ENCODE measurements around the gene BRD7. TPM values are rescaled to one million over a fixed set of nuclear protein-coding genes. Genes with fewer than 3 reads are reported as not detected.

BRD7 gene
- total RNA-seq, 1 experiment from 2014 or later: 76.6 TPM

DNA sequence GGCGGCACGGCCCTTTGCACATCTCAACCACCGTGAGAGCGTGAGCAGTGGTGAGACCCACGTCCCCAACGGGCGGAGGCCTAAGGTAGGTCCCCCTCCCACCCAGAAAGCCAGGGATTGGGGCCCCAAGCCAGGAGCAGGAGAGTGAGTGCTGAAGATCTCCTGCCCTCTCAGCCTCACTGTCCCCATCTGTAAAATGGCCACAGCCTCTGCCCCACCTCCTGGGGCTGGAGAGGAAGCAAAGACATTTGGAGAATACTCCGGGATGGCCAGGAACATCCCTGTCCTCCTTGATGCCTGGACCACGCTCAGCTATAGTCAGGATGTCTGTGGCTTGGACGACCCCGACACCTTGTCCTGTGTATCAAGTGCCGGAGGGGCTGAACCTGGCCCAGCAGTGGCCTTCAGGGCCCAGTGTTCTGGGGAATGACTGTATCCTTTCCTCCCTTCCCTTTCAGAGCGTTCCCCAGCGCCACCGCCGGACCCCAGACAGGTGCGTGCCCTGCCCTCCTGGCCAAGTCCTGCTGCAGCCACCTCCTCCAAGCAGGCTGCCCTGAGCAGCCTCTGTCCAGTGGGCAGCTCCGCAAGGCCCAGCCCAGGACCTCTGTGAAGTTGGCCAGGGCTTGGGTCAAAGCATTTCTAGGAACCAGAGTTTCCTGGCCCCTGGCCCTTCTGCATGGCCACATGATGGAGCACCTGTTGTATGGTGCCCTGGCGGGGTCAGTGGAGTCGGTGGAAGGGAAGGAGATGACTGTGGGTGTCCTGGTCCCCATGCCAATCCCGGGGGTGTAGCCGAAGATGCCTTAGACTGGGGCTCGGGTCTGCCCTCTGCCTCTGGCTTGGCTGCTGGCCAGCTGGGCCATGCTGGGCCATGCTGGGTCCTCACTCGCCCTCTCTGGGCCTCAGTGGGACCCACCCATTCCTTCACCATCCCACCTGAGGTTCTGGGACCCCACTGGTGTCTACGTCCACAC lies 64.0 kb downstream of the BRD7 start:
- no peaks in the 10 kb centered on the region for H3K36me3 ChIP-seq (ENCODE audit: low read depth)
- intact Hi-C loops (cut with micrococcal nuclease; ENCODE audit: unreplicated experiment): no loop called here
- DNase-seq: no peak
- H4K20me1 ChIP-seq (ENCODE audit: insufficient read depth): no peaks in the 10 kb centered on the region
- H3K9me2 ChIP-seq (ENCODE audit: insufficient read depth): no peaks in the 10 kb centered on the region
- ChIA-PET POLR2A (ENCODE audit: unreplicated experiment) (no interaction called here), CTCF (no interaction called here)
- no peaks in the 10 kb centered on the region for H3K79me2 ChIP-seq (ENCODE audit: low read depth)
- TF ChIP-seq EZH2 (IDR thresholded peaks at IDR 0.05; ENCODE audit: low read depth): no peak
- TF ChIP-seq, protein P1, sequence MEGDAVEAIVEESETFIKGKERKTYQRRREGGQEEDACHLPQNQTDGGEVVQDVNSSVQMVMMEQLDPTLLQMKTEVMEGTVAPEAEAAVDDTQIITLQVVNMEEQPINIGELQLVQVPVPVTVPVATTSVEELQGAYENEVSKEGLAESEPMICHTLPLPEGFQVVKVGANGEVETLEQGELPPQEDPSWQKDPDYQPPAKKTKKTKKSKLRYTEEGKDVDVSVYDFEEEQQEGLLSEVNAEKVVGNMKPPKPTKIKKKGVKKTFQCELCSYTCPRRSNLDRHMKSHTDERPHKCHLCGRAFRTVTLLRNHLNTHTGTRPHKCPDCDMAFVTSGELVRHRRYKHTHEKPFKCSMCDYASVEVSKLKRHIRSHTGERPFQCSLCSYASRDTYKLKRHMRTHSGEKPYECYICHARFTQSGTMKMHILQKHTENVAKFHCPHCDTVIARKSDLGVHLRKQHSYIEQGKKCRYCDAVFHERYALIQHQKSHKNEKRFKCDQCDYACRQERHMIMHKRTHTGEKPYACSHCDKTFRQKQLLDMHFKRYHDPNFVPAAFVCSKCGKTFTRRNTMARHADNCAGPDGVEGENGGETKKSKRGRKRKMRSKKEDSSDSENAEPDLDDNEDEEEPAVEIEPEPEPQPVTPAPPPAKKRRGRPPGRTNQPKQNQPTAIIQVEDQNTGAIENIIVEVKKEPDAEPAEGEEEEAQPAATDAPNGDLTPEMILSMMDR (conservative IDR thresholded peaks at IDR 0.05): no peak
- no peaks in the 10 kb centered on the region for H3F3A ChIP-seq (ENCODE audit: insufficient read depth, low read depth)
- BruUV-seq (replicated peaks): no TSS peak
- no peaks in the 10 kb centered on the region for H3K27me3 ChIP-seq (ENCODE audit: insufficient read depth, low read depth)
- H3K4me1 ChIP-seq (replicated peaks; ENCODE audit: insufficient read depth): no peaks in the 10 kb centered on the region
- H3K4me3 ChIP-seq: no peak overlapping the region
- H3K27ac ChIP-seq: no peak overlapping the region
- H2AFZ ChIP-seq: no peak overlapping the region
- H3K4me2 ChIP-seq: no peak overlapping the region
- H3K9me3 ChIP-seq (ENCODE audit: insufficient read depth, low read depth): no peaks in the 10 kb centered on the region

GRCh38 chr16:50303605-50304466 lies 65.0 kb downstream of the BRD7 start:
- Histone ChIP-seq H3K79me2 (ENCODE audit: low read depth) (no peaks in the 10 kb centered on the region), H3K27ac (no peak overlapping the region), H3K4me1 (replicated peaks; ENCODE audit: insufficient read depth) (no peaks in the 10 kb centered on the region), H4K20me1 (ENCODE audit: insufficient read depth) (no peaks in the 10 kb centered on the region), H3K4me3 (no peak overlapping the region), H3K36me3 (ENCODE audit: low read depth) (no peaks in the 10 kb centered on the region), H3K27me3 (ENCODE audit: insufficient read depth, low read depth) (no peaks in the 10 kb centered on the region), H2AFZ (no peak overlapping the region), H3F3A (ENCODE audit: insufficient read depth, low read depth) (no peaks in the 10 kb centered on the region), H3K9me3 (ENCODE audit: insufficient read depth, low read depth) (no peaks in the 10 kb centered on the region), H3K4me2 (no peak overlapping the region), H3K9me2 (ENCODE audit: insufficient read depth) (no peaks in the 10 kb centered on the region)
- ChIA-PET CTCF (no interaction called here), POLR2A (ENCODE audit: unreplicated experiment) (no interaction called here)
- TF ChIP-seq EZH2 (IDR thresholded peaks at IDR 0.05; ENCODE audit: low read depth): no peak
- TF ChIP-seq, protein P1 (conservative IDR thresholded peaks at IDR 0.05): no peak
- intact Hi-C loops (cut with micrococcal nuclease; ENCODE audit: unreplicated experiment): no loop called here
- BruUV-seq (replicated peaks): no TSS peak
- DNase-seq: no peak

- Histone ChIP-seq H3K4me3 (no peak overlapping the region), H3F3A (ENCODE audit: insufficient read depth, low read depth) (no peaks in the 10 kb centered on the region), H3K79me2 (ENCODE audit: low read depth) (no peaks in the 10 kb centered on the region), H3K4me1 (replicated peaks; ENCODE audit: insufficient read depth) (no peaks in the 10 kb centered on the region), H3K4me2 (no peak overlapping the region), H3K9me3 (ENCODE audit: insufficient read depth, low read depth) (no peaks in the 10 kb centered on the region), H3K36me3 (ENCODE audit: low read depth) (no peaks in the 10 kb centered on the region), H2AFZ (no peak overlapping the region), H4K20me1 (ENCODE audit: insufficient read depth) (no peaks in the 10 kb centered on the region), H3K27me3 (ENCODE audit: insufficient read depth, low read depth) (no peaks in the 10 kb centered on the region), H3K9me2 (ENCODE audit: insufficient read depth) (no peaks in the 10 kb centered on the region), H3K27ac (no peak overlapping the region)
- ChIA-PET CTCF (no interaction called here), POLR2A (ENCODE audit: unreplicated experiment) (no interaction called here)
- no TSS peak for BruUV-seq (replicated peaks)
- no peak for DNase-seq
- TF ChIP-seq EZH2 (IDR thresholded peaks at IDR 0.05; ENCODE audit: low read depth): no peak
- TF ChIP-seq, protein P1 (conservative IDR thresholded peaks at IDR 0.05): no peak
- intact Hi-C loops (cut with micrococcal nuclease; ENCODE audit: unreplicated experiment): no loop called here
These were observed 65.7 kb downstream of the BRD7 start for GRCh38 chr16:50303041-50303604.

All from PC-9 (cell line).